ENCODE results near the gene RASAL1.

Gene RASAL1

DNA sequence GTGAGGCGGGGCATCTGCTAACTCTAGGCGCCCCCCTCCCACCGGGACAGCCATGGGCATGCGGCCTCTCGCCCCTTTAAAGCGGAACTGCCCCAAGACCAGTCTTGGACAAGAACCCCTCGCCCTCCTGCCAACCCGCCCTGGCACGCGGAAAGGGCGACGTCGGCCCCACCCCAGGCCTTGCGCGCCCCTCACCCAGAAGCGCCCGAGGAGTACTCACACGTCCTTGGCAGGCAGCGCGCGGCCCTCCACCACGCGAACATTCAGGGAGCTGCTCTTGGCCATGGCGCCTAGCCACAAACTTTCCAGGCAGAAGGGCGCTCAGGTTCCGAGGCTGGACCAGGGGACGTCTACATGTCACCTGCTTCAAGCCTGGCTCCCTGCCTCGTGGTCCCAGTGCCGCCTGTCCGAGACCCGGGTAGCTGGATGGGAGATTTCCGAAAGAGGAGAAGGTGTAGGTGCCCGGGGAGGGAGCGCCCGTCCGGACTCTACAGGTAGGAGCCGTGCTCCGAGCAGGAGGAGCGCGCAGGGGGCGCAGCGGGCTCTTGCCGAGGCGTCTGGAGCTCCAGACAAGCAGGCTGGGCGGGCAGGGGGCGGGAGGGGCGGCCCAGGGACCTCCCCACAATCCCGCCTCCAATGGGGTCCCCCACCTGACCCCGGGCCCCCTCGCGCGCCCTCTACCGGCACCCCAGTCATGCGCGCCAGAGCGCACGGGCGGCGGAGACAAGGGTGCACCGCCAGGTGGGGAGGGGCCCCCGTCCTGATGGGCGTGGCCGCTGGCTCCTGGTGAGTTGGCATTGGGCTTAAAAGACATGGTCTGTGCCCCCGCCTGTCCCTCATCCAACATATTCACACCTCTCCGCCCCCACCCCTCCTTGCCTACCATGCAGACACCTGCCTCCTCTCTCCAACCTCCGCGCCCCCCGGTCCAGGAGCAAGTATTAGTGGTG is at the start of gene RASAL1:
RASAL1 (minus strand) TSS at position 584 of the 950 bp plus-strand sequence; CDS start at position 285, 299 bp downstream.
- no peak for DNase-seq (ENCODE audit: low read depth in 2 of 2)

DNA sequence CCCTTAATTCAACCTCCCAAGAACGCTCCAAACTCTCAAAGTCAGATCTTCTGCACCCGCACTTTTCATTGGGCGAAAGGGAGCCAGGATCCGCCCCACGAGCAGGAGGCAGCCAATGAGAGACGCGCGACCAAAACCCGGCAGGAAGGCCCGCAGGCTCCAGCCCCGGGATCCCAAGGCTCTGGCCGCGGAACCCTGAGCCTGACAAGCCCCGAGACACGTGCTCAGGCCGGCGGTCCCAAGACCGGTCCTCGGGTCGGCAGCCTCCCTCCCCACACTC is 49.3 kb upstream of the RASAL1 start:
- peak; percentile 77 to 82 for DNase-seq (ENCODE audit: low read depth in 2 of 2)

DNA sequence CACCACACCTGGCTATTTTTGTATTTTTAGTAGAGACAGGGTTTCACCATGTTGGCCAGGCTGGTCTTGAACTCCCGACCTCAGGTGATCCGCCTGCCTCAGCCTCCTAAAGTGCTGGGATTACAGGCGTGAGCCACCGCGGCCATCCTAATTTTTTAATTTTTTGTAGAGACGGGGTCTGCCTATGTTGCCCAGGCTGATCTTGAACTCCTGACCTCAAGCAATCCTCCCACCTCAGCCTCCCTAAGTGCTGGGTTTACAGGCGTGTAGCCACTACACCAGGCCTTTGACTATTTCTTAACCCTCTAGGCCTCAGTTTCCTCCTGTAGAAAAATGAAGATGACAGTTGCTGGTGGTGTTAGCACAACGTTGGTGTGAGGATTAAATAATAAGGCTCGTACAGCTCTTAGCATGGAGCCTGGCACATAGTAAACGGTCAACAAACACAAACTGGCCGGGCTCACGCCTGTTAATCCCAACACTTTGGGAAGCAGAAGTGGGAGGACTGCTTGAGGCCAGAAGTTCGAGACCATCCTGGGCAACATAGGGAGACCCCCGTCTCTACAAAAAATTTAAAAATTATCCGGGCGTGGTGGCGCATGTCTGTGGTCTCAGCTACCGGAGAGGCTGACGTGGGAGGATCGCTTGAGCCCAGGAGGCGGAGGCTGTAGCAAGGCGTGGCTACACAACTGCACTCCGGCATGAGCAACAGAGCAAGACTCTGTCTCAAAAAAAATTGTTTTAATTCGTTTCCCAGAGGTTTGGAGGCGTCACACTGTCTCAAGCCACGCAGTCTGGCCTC is 48.7 kb upstream of the RASAL1 start:
- no peak for DNase-seq (ENCODE audit: low read depth in 2 of 2)

GRCh38 chr12:113183030-113183589 is 47.5 kb upstream of the RASAL1 start:
- no peak for DNase-seq (ENCODE audit: low read depth in 2 of 2)

- DNase-seq (ENCODE audit: low read depth in 2 of 2): no peak
Measured at GRCh38 chr12:113181975-113182374, 46.4 kb upstream of the RASAL1 start.

- no peak for DNase-seq (ENCODE audit: low read depth in 2 of 2)
Measured at GRCh38 chr12:113180333-113180732, 44.8 kb upstream of the RASAL1 start.

DNA sequence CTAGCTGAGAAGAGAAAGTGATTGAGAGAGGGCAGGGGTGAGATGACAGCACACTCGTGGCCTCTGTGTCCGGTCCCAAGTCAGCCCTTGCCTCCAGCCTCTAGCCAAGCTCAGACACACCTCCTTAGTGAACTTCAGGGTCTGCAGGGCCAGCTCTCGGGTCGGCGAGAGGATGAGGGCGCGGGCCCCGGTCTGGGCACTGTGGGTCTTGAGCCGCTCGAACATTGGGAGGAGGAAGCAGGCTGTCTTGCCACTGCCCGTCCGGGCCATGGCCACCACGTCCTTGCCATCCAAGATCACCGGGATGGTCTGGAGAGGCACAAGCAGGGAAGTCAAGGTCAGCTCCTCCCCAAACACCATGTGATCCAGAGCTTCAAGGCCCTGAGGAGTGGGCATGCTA is 43.5 kb upstream of the RASAL1 start:
- DNase-seq (ENCODE audit: low read depth in 2 of 2): no peak

DNA sequence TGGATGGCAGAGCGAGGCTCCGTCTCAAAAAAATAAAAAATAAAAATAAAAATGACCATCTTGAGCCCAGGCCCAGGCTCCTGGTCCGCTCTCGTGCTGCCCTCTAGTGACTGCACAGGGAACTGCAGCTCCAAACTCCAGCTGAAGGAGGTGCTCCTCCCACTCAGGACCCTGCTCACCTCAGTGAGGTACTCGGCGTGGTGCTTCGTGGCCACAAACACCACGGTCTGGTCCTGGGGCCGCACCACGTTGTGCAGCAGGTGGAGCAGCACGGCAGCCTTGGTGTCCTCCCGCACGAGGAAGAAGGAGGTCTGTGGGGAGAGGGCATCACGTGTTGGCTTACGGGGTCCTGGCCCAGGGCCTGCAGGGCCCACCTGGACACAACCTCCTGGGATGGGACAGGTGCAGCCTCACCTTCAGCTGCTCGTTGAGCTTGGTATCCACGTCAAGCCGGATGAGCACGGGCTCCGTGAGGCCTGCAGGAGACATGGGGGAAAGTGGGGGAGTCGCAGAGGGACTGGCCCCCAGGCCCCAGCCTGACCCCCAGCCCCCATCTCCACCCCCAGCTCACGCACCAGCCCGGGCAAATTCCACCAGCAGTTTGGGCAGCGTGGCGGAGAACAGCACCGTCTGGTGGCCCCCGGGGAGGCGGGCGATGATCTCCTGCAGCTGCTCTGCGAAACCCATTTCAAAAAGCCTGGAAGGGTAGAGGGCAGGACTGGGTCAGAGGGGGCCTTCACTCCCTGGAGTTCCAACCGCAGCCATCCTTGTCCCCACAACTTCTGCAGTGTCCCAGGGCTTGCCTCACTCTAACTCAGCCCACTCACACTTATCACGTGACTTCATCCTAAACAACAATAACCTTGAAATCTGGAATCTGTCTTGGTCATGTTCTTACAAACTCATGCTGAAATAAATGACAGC is 39.2 kb upstream of the RASAL1 start:
- DNase-seq (ENCODE audit: low read depth in 2 of 2): no peak

DNA sequence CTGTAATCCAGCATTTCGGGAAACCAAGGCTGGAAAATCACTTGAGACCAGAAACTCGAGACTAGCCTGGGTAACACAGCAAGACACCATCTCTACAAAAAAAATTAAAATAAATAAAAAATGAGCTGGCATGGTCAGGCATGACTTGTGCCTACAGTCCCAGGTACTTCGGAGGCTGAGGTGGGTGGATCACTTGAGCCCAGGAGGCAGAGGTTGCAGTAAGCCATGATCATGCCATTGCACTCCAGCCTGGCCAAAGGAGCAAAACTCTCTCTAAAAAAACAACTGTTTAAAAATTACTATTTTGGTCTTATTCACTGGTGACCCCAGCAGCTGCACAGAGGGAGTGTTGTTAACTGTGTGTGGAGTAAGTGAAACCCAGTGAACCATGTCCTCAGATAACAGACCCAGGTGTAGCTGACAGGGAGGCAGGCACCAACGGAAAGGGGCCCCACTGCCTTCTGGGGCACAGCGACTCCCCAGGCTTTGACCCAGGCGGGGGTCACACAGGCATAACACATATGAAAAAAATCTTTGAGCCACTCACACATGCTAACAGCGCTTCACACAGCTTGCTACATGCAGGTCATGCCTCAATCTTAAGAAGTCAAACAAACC is 37.6 kb upstream of the RASAL1 start:
- DNase-seq (ENCODE audit: low read depth in 2 of 2): no peak

DNA sequence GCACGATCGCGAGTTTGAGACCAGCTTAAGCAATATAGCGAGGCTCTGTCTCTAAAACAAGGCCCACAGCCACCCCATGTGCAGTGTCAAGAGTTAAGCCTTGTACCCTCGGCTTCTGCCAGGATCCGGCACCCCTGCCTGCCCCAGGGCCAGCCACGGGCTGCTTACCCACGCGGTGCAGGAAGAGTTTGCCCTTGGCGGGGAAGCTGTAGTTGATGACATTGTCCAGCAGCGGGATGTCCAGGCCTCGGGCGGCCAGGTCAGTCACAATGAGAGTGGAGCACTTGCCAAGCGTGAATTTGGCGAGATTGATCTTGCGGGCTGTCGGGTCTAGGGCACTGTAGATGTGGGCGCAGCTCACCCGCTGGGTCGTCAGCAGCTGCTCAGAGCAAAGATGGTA is 36.6 kb upstream of the RASAL1 start:
- DNase-seq (ENCODE audit: low read depth in 2 of 2): no peak

GRCh38 chr12:113171543-113171942 is 36.0 kb upstream of the RASAL1 start:
- no peak for DNase-seq (ENCODE audit: low read depth in 2 of 2)

GRCh38 chr12:113170926-113171325 is 35.4 kb upstream of the RASAL1 start:
- DNase-seq (ENCODE audit: low read depth in 2 of 2): no peak

DNA sequence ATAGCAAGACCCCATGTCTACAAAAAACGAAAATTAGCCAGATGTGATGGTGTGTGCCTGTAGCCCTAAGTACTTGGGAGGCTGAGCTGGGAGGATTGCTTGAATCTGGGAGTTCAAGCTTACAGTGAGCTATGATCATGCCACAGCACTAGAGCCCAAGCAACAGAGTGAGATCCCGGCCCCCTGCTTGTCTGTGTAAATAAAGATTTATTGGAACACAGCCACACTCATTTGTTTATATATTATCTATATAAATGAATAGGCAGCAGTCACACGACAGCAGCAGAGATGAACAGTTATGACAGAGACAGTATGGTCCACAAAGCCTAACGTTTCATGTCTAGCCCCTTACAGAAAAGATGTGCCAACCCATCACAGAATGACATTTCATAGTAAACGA is 34.9 kb upstream of the RASAL1 start:
- no peak for DNase-seq (ENCODE audit: low read depth in 2 of 2)

DNA sequence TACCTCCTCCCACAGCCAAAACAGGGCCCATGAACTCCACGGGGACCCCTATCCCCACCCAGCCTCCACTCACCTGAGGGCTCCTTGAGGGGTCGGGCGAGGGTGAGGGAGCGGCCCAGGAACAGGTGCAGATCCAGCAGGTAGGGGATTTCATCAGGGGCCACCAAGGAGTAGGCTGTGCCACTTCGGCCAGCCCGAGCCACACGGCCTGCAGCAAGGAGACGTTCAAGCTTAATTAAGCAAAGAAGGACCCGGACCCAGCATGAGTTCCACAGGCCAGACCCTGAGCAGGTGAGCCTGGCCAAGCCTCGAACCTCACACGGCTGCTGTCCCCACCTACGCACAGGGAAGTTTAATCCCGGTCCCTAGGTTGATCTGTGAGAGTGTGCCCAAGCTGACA is 34.1 kb upstream of the RASAL1 start:
- DNase-seq (ENCODE audit: low read depth in 2 of 2): no peak

GRCh38 chr12:113167868-113168267 is 32.3 kb upstream of the RASAL1 start:
- no peak for DNase-seq (ENCODE audit: low read depth in 2 of 2)

DNA sequence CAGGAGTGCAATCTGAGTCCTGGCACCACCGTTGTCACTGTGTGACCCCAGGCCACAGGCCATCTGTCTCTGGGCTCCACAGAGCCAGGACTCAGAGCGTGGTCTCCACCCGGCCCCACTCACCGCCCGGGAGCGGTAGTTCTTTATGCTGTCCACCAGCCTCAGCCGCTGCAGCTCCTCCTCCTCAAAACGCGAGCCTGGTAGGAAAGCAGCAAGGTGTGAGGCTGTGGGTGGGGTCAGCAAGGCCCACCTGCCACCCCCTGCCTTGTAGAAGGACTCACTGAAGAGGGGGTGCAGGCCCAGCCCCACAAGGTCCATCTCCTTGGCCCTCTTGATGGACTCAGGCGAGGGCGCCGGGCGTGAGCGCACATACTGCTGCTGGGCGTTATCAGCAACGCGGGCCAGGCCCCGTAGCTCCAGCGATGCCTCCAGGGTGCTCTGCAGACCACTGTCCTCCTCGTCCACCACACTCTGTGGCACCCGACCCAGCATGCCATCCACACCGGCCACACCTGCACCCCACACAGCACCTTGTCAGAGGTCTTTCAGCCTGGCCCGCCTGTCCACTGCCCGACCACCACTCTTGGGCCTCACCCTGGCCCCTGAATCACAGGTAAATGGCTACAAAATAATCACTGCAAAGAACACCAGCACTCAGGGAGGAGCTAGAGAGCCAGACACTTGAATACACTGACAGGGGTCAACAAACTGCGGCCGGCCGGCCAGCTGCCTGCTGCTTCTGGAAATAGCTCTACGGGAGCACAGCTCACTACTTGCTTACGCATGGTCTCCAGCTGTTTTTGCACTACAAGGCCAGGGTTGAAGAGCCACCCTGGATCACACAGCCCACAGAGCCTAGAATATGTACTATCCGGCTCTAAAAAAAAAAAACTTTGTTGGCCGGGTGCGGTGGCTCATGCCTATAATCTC is 30.2 kb upstream of the RASAL1 start:
- no peak for DNase-seq (ENCODE audit: low read depth in 2 of 2)

DNA sequence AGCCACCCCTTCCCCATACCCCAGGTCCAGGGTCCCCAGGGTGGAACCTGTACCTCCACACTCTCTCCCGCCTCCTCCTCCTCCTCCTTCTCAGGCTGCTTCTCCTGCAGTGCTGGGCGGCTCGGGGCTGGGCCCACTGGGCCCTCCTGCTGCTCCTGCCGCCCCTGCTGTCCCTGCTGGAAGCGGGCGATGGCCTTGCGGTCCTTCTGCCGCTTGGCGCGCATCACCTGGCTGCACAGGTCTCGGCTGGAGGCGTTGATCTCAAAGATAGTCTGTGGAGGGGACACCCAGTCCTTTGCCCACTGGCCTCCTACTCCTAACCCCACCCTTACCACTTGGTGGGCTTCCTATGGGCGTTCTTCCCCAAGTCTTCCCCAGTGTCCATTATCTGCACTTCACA is 28.5 kb upstream of the RASAL1 start:
- DNase-seq (ENCODE audit: low read depth in 2 of 2): no peak

GRCh38 chr12:113163030-113163360 is 27.4 kb upstream of the RASAL1 start:
- DNase-seq (ENCODE audit: low read depth in 2 of 2): no peak

DNA sequence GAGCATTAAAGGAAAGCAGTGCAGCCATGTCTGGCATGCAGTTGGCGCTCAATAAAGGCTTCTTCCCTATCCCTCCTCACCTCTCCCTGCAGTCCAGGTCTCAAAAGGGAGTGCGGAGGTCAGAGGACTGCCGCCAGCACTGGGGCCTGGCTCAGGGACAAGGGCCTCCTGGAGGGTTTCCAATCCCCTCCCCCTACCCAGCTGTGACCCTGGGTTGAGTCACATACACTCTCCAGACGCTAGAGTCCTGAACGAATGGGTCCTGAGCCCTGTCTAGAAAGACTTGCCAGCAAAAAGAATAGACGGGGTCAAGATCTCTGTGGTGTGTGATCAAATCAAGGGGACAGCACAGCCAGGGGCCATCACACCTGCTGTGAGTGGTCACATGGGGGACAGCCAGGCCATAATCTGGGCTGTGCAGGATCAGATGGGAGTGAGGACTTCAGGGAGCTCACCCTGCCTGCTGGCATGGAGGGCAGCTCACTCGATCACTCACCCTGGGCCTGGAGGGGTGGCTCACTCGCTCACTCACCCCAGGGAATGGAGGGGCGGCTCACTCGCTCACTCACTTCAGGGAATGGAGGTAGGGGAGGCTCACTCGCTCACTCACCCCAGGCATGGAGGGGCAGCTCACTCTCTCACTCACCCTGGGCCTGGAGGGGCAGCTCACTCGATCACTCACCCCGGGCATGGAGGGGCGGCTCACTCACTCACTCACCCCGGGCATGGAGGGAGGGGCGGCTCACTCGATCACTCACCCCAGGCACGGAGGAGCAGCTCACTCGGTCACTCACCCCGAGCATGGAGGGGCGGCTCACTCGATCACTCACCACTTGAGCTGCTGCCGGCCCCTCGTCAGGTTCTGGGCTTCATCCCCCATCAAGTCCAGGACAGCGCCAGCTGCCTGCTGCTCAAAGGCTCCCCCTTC is 26.8 kb upstream of the RASAL1 start:
- DNase-seq (ENCODE audit: low read depth in 2 of 2): no peak

Measured in fibroblast of skin of left quadriceps (primary cell).